MCF 10A (cell line): Measurements from ENCODE around the gene EBNA1BP2. TPM values are rescaled to one million over a fixed set of nuclear protein-coding genes. Genes with fewer than 3 reads are reported as not detected.
"Not testable (repeated sequence)": the region's sequence is repeated elsewhere in the genome, so short reads cannot be mapped to it uniquely, and the experiment has no call there.

ENCODE experiments used
- BruUV-seq: library from RNA; stranded (reverse); fragments of 400-500 nt; replicated peaks from 2 replicates; lab custom pipeline; 2021; lab: Mats Ljungman, UMichigan
- CTCF ChIA-PET: fragments of 300-600 bp; sonication (Branson Sonifier 250); formaldehyde crosslinking; extraction: SDS; loops from one replicate; lab custom pipeline; 2021; ENCODE audit warnings: antibody characterized with exemption, inconsistent platforms; lab: Yijun Ruan, JAX
- POLR2A ChIA-PET: fragments of 300-600, 350-650 bp; sonication (Branson Sonifier 250); formaldehyde crosslinking; extraction: SDS; loops from one replicate; lab custom pipeline; 2020; ENCODE audit warnings: antibody characterized with exemption, inconsistent platforms; lab: Yijun Ruan, JAX
- DNase-seq: peaks from one replicate; pipeline ENCODE4 v3.0.0-alpha.2; 2018; ENCODE audit not compliant: unreplicated experiment
- H3K27ac Mint-ChIP-seq: one replicate; pipeline ENCODE4 v1.8.0; 2022; ENCODE audit warnings: mild to moderate bottlenecking, low read depth, mixed read lengths; ENCODE audit not compliant: unreplicated experiment
- H3K27me3 Mint-ChIP-seq: one replicate; pipeline ENCODE4 v1.8.0; 2022; ENCODE audit warnings: mixed read lengths; ENCODE audit not compliant: insufficient read depth, unreplicated experiment
- H3K36me3 Mint-ChIP-seq: one replicate; pipeline ENCODE4 v1.8.0; 2022; ENCODE audit warnings: mild to moderate bottlenecking, moderate library complexity, mixed read lengths; ENCODE audit not compliant: insufficient read depth, unreplicated experiment
- H3K4me1 Mint-ChIP-seq: one replicate; pipeline ENCODE4 v1.8.0; 2022; ENCODE audit warnings: mixed read lengths; ENCODE audit not compliant: insufficient read depth, unreplicated experiment
- H3K4me3 Mint-ChIP-seq: one replicate; pipeline ENCODE4 v1.8.0; 2022; ENCODE audit warnings: mild to moderate bottlenecking, moderate library complexity, mixed read lengths; ENCODE audit not compliant: unreplicated experiment
- H3K9me3 Mint-ChIP-seq: one replicate; pipeline ENCODE4 v1.8.0; 2022; ENCODE audit warnings: mixed read lengths; ENCODE audit not compliant: unreplicated experiment
- intact Hi-C: fragments of 100-400 bp; cut with micrococcal nuclease; formaldehyde crosslinking; loops from 2 replicates; pipeline ENCODE4 v1.14.1; 2022
- total RNA-seq: library from RNA; stranded (reverse); gene quantifications from 2 replicates; pipeline ENCODE4 v1.2.3, GENCODE V29; 2022
- TF ChIP-seq, protein P1 (sequence below): fragments of 200-600 bp; IDR thresholded peaks from one replicate; pipeline ENCODE4 v1.8.0; 2022; ENCODE audit warnings: antibody characterized with exemption, mild to moderate bottlenecking; ENCODE audit not compliant: unreplicated experiment

The EBNA1BP2 gene
- total RNA-seq, 1 experiment from 2014 or later: 171 TPM

DNA sequence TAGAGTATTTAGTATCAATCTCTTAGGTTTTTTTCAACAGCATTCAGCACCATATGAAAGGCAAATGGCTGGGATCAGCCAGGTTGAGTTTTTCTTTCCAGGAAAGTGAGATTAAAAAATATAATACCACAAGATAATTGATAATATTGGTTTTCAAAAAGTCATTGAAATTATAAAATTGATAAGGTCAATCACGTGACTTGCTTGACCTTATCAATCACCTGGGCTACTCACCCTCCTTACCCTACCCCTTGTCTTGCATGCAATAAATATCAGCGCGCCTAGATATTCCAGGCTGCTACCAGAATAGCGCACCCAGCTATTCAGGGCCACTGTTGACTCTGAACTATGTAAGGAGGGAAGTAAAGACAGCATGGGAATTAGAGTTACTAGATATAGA, 31.5 kb downstream of the EBNA1BP2 start:
- intact Hi-C loops: no loop called here
- H3K27me3 Mint-ChIP-seq: no peaks in the 10 kb centered on the region
- POLR2A ChIA-PET: no interaction called here
- H3K9me3 Mint-ChIP-seq: no peaks in the 10 kb centered on the region
- DNase-seq: no peak
- H3K36me3 Mint-ChIP-seq: no peaks in the 10 kb centered on the region
- no peak overlapping the region for H3K4me3 Mint-ChIP-seq
- CTCF ChIA-PET: no interaction called here
- no TSS peak for BruUV-seq
- no peak overlapping the region for H3K27ac Mint-ChIP-seq
- TF ChIP-seq, protein P1, sequence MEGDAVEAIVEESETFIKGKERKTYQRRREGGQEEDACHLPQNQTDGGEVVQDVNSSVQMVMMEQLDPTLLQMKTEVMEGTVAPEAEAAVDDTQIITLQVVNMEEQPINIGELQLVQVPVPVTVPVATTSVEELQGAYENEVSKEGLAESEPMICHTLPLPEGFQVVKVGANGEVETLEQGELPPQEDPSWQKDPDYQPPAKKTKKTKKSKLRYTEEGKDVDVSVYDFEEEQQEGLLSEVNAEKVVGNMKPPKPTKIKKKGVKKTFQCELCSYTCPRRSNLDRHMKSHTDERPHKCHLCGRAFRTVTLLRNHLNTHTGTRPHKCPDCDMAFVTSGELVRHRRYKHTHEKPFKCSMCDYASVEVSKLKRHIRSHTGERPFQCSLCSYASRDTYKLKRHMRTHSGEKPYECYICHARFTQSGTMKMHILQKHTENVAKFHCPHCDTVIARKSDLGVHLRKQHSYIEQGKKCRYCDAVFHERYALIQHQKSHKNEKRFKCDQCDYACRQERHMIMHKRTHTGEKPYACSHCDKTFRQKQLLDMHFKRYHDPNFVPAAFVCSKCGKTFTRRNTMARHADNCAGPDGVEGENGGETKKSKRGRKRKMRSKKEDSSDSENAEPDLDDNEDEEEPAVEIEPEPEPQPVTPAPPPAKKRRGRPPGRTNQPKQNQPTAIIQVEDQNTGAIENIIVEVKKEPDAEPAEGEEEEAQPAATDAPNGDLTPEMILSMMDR: no peak
- peaks cover 11% of the 10 kb centered on the region for H3K4me1 Mint-ChIP-seq

GRCh38 chr1:43140010-43140409, 32.1 kb downstream of the EBNA1BP2 start:
- TF ChIP-seq, protein P1: no peak
- H3K27ac Mint-ChIP-seq: no peak overlapping the region
- no peaks in the 10 kb centered on the region for H3K36me3 Mint-ChIP-seq
- CTCF ChIA-PET: no interaction called here
- H3K9me3 Mint-ChIP-seq: no peaks in the 10 kb centered on the region
- no peak overlapping the region for H3K4me3 Mint-ChIP-seq
- no peaks in the 10 kb centered on the region for H3K27me3 Mint-ChIP-seq
- POLR2A ChIA-PET: no interaction called here
- BruUV-seq: no TSS peak
- DNase-seq: no peak
- H3K4me1 Mint-ChIP-seq: peaks cover 11% of the 10 kb centered on the region
- intact Hi-C loops: no loop called here

DNA sequence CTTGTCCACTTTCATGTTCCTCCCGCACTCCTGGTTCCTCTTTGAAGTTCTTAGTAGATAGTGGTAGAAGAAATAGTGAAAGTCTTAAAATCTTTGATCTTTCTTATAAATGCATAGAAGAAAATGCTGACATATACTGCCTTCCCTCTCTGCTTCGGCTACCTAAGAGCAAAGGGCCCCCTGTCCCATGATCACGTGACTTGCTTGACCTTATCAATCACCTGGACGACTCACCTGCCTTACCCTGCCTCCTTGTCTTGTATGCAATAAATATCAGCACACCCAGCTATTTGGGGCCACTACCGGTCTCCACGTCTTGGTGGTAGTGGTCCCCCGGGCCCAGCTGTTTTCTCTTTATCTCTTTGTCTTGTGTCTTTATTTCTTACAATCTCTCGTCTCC, 32.8 kb downstream of the EBNA1BP2 start:
- H3K27me3 Mint-ChIP-seq, H3K27ac Mint-ChIP-seq, CTCF ChIA-PET, H3K4me1 Mint-ChIP-seq, H3K36me3 Mint-ChIP-seq, DNase-seq, H3K4me3 Mint-ChIP-seq, intact Hi-C loops, BruUV-seq, H3K9me3 Mint-ChIP-seq, POLR2A ChIA-PET: not testable (repeated sequence)

DNA sequence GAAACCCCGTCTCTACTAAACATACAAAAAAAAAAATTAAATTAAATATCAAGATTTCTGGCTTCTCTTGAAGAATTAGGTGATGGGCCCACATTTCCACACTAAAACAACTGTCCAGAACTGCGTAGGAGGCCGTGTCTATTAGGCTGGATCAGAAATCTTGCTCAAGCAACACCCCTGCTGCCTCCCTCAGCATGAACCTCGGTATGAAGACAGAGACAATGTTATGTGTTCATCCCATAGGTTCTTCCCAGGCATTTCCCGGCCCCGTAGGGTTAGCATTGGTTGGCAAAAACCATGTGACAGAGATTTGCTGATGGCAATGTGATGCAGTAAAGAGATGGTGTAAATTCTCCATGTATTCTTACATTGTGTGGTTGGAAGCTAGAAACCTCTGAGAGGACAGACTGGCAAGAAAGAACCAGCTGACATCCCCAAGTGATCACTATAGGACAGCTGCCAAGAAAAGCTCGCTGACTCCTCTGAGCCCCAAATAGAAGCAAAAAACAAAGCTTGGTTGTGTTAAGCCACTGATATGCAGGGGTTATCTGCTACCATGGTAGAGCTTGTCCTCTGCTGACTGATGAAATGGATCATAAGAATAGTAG, 34.5 kb downstream of the EBNA1BP2 start:
- intact Hi-C loops: no loop called here
- ChIA-PET POLR2A (no interaction called here), CTCF (no interaction called here)
- DNase-seq: no peak
- no peaks in the 10 kb centered on the region for H3K36me3 Mint-ChIP-seq
- no peaks in the 10 kb centered on the region for H3K9me3 Mint-ChIP-seq
- TF ChIP-seq, protein P1: no peak
- no TSS peak for BruUV-seq
- no peaks in the 10 kb centered on the region for H3K27me3 Mint-ChIP-seq
- H3K4me1 Mint-ChIP-seq: no peaks in the 10 kb centered on the region
- no peak overlapping the region for H3K27ac Mint-ChIP-seq
- H3K4me3 Mint-ChIP-seq: no peak overlapping the region
